Astrocyte (in vitro differentiated cells and primary cell): ENCODE measurements around the gene SLC22A6.

ENCODE experiments used
- EZH2 ChIP-seq: IDR thresholded peaks from 2 replicates; pipeline ENCODE4 v1.6.1; 2012; ENCODE audit warnings: mild to moderate bottlenecking, low read length, inconsistent platforms; ENCODE audit not compliant: insufficient read depth
- TF ChIP-seq, protein P1 (sequence below): IDR thresholded peaks from 2 replicates; pipeline ENCODE4 v1.5.1; 2011; ENCODE audit warnings: low read depth, mild to moderate bottlenecking, inconsistent platforms, low read length, moderate library complexity; ENCODE audit not compliant: insufficient read depth

DNA sequence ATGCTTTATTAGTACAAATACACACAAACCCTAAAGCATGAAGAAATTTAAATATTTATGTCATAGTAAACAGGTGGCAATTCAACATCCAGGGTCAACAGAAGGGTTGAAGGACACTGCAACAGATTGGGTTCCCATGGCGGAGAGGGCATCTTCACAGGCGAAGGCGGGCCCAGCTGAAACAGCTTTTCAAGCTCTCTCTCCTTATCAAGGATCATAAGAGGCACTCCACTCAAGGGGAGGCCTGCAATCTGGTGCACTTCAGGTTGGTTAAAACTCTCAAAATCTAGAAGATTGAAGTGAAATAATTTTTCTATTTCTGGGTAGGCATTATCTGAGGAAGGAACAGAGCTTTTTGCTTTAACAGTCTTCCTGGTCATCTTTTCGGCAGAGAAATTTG is 47.7 kb upstream of the SLC22A6 start:
- TF ChIP-seq, protein P1, sequence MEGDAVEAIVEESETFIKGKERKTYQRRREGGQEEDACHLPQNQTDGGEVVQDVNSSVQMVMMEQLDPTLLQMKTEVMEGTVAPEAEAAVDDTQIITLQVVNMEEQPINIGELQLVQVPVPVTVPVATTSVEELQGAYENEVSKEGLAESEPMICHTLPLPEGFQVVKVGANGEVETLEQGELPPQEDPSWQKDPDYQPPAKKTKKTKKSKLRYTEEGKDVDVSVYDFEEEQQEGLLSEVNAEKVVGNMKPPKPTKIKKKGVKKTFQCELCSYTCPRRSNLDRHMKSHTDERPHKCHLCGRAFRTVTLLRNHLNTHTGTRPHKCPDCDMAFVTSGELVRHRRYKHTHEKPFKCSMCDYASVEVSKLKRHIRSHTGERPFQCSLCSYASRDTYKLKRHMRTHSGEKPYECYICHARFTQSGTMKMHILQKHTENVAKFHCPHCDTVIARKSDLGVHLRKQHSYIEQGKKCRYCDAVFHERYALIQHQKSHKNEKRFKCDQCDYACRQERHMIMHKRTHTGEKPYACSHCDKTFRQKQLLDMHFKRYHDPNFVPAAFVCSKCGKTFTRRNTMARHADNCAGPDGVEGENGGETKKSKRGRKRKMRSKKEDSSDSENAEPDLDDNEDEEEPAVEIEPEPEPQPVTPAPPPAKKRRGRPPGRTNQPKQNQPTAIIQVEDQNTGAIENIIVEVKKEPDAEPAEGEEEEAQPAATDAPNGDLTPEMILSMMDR, result no peak
- no peak for TF ChIP-seq EZH2
